HG02981 (cell line): Measurements from ENCODE around the gene PCSK7.

Source experiments
- ATAC-seq: cut with Tn5 transposase; IDR thresholded peaks from one replicate; pipeline ENCODE4 v1.9.1; 2021; ENCODE audit warnings: mild to moderate bottlenecking, moderate library complexity; ENCODE audit not compliant: unreplicated experiment

PCSK7 gene

GRCh38 chr11:117199916-117200812, 31.7 kb downstream of the PCSK7 start:
- ATAC-seq = no peak

GRCh38 chr11:117199053-117199915, 32.6 kb downstream of the PCSK7 start, which contains the start of gene TAGLN:
Gene TAGLN (plus strand): TSS chr11:117199370. CDS start chr11:117203014, 3,644 bp downstream.
- ATAC-seq = no peak

GRCh38 chr11:117198613-117199012, 33.3 kb downstream of the PCSK7 start:
- ATAC-seq = no peak

GRCh38 chr11:117197516-117198456, 34.1 kb downstream of the PCSK7 start:
- ATAC-seq = no peak

GRCh38 chr11:117197006-117197405, 34.9 kb downstream of the PCSK7 start:
- ATAC-seq = no peak

GRCh38 chr11:117195761-117196160, 36.1 kb downstream of the PCSK7 start:
- no peak for ATAC-seq

GRCh38 chr11:117195258-117195657, 36.6 kb downstream of the PCSK7 start:
- ATAC-seq = no peak

- no peak for ATAC-seq
Observed at GRCh38 chr11:117194267-117194666, 37.6 kb downstream of the PCSK7 start.

GRCh38 chr11:117193130-117194020, 38.5 kb downstream of the PCSK7 start:
- no peak for ATAC-seq

GRCh38 chr11:117192401-117192875, 39.4 kb downstream of the PCSK7 start:
- ATAC-seq = no peak

GRCh38 chr11:117191680-117192400, 40.0 kb downstream of the PCSK7 start:
- ATAC-seq = no peak

GRCh38 chr11:117189941-117190544, 41.8 kb downstream of the PCSK7 start:
- no peak for ATAC-seq

GRCh38 chr11:117189191-117189940, 42.5 kb downstream of the PCSK7 start:
- peak; percentile 69 for ATAC-seq

GRCh38 chr11:117188620-117189081, 43.2 kb downstream of the PCSK7 start:
- ATAC-seq = no peak

GRCh38 chr11:117187799-117188481, 43.9 kb downstream of the PCSK7 start:
- no peak for ATAC-seq

- no peak for ATAC-seq
Observed at GRCh38 chr11:117187428-117187798, 44.5 kb downstream of the PCSK7 start.

GRCh38 chr11:117187007-117187406, 44.9 kb downstream of the PCSK7 start:
- no peak for ATAC-seq
